Neuronal stem cell (in vitro differentiated cells): ENCODE measurements around the gene HSD3B7.
"Not testable (repeated sequence)": the region's sequence is repeated elsewhere in the genome, so short reads cannot be mapped to it uniquely, and the experiment has no call there.

Experiments used
- DNase-seq: peaks from one replicate; pipeline ENCODE4 v3.0.0-alpha.2; 2013; ENCODE audit warnings: low spot score
- H2AFZ ChIP-seq: one replicate; pipeline ENCODE4 v1.6.1; 2013; ENCODE audit warnings: mild to moderate bottlenecking, low read length, inconsistent platforms
- H2AK5ac ChIP-seq: 2 replicates; pipeline ENCODE4 v1.6.1; 2013; ENCODE audit warnings: low read depth, mild to moderate bottlenecking, inconsistent platforms, low read length, moderate library complexity, mixed read lengths
- H2BK120ac ChIP-seq: 2 replicates; pipeline ENCODE4 v1.6.1; 2013; ENCODE audit warnings: low read depth, mild to moderate bottlenecking, inconsistent platforms, low read length, moderate library complexity, mixed read lengths
- H2BK12ac ChIP-seq: one replicate; pipeline ENCODE4 v1.6.1; 2013; ENCODE audit warnings: low read length, inconsistent platforms
- H2BK15ac ChIP-seq: 2 replicates; pipeline ENCODE4 v1.6.1; 2013; ENCODE audit warnings: mild to moderate bottlenecking, low read length, inconsistent platforms, mixed read lengths
- H2BK5ac ChIP-seq: one replicate; pipeline ENCODE4 v1.6.1; 2013; ENCODE audit warnings: inconsistent platforms, mild to moderate bottlenecking, low read length, moderate library complexity
- H3K14ac ChIP-seq: one replicate; pipeline ENCODE4 v1.6.1; 2013; ENCODE audit warnings: low read length, inconsistent platforms
- H3K18ac ChIP-seq: 2 replicates; pipeline ENCODE4 v1.6.1; 2013; ENCODE audit warnings: low read length, inconsistent platforms
- H3K23ac ChIP-seq: 2 replicates; pipeline ENCODE4 v1.6.1; 2013; ENCODE audit warnings: low read depth, mild to moderate bottlenecking, mixed read lengths, low read length, inconsistent platforms; ENCODE audit not compliant: poor library complexity
- H3K27ac ChIP-seq: replicated peaks from 3 replicates; pipeline ENCODE4 v1.5.1; 2013; ENCODE audit warnings: low read length, inconsistent platforms
- H3K27me3 ChIP-seq, 3 experiments: 2 replicates each; pipeline ENCODE4 v1.6.1; 2013; ENCODE audit warnings: low read length in 3 of 3, mild to moderate bottlenecking in 2 of 3, inconsistent platforms in 1 of 3, low read depth in 1 of 3, mixed read lengths in 1 of 3, moderate library complexity in 1 of 3; ENCODE audit not compliant: control insufficient read depth in 3 of 3, insufficient read depth in 3 of 3
- H3K36me3 ChIP-seq, 2 donors: replicated peaks in 1 of 2; 2 replicates each; pipeline ENCODE4 v1.6.1; 2013; ENCODE audit warnings: low read length in 2 of 2; ENCODE audit not compliant: control insufficient read depth in 2 of 2, insufficient read depth in 2 of 2
- H3K4ac ChIP-seq: 2 replicates; pipeline ENCODE4 v1.6.1; 2013; ENCODE audit warnings: inconsistent platforms, mild to moderate bottlenecking, low read length, moderate library complexity
- H3K4me1 ChIP-seq, 2 donors: 1 replicate in 1 of 2; 2 replicates in 1 of 2; pipeline ENCODE4 v1.6.1; 2013; ENCODE audit warnings: low read length in 2 of 2, low read depth in 1 of 2; ENCODE audit not compliant: control insufficient read depth in 2 of 2, insufficient read depth in 1 of 2
- H3K4me2 ChIP-seq: one replicate; pipeline ENCODE4 v1.6.1; 2013; ENCODE audit warnings: mild to moderate bottlenecking, low read length, inconsistent platforms; ENCODE audit not compliant: insufficient read depth, poor library complexity, severe bottlenecking
- H3K4me3 ChIP-seq, 2 donors: 2 replicates each; pipeline ENCODE4 v1.5.1; 2013; ENCODE audit warnings: low read length in 2 of 2, mild to moderate bottlenecking in 2 of 2, inconsistent platforms in 1 of 2, moderate library complexity in 1 of 2
- H3K79me1 ChIP-seq: one replicate; pipeline ENCODE4 v1.6.1; 2013; ENCODE audit warnings: low read depth, mild to moderate bottlenecking, inconsistent platforms, low read length, moderate library complexity
- H3K9ac ChIP-seq: one replicate; pipeline ENCODE4 v1.6.1; 2013; ENCODE audit warnings: mild to moderate bottlenecking, low read depth, low read length, inconsistent platforms; ENCODE audit not compliant: poor library complexity
- H3K9me3 ChIP-seq, 2 donors: replicated peaks in 1 of 2; 2 replicates each; pipeline versions ENCODE3 to v1.6.1; 2013; ENCODE audit warnings: low read length in 2 of 2, mild to moderate bottlenecking in 2 of 2, inconsistent platforms in 1 of 2, low read depth in 1 of 2, mixed read lengths in 1 of 2, moderate library complexity in 1 of 2; ENCODE audit not compliant: control insufficient read depth in 2 of 2, insufficient read depth in 1 of 2
- H4K8ac ChIP-seq: one replicate; pipeline ENCODE4 v1.6.1; 2013; ENCODE audit warnings: low read depth, mild to moderate bottlenecking, inconsistent platforms, low read length, moderate library complexity
- H4K91ac ChIP-seq: one replicate; pipeline ENCODE4 v1.6.1; 2013; ENCODE audit warnings: low read length, low read depth, mild to moderate bottlenecking, inconsistent platforms; ENCODE audit not compliant: poor library complexity
- WGBS, 2 donors: extraction: QIAGEN DNeasy Blood & Tissue Kit; methylation state at CpG; one replicate each; pipeline ENCODE4 v1.1.7; 2013; ENCODE audit warnings: missing lambda C conversion rate in 2 of 2, mixed read lengths in 1 of 2; ENCODE audit not compliant: insufficient read length in 2 of 2, insufficient replicate concordance in 1 of 2; ENCODE audit errors: extremely low coverage in 2 of 2; 5-methylcytosine and 5-hydroxymethylcytosine counted together

Gene HSD3B7

GRCh38 chr16:31017756-31018155 lies 32.7 kb downstream of the HSD3B7 start:
- WGBS, 2 donors: no CpG with 5 or more reads among the region's 10 CpGs
- not testable (repeated sequence) for H2BK12ac ChIP-seq, H3K9me3 ChIP-seq, H3K27me3 ChIP-seq, H3K18ac ChIP-seq, H3K14ac ChIP-seq, H2BK5ac ChIP-seq, H3K4me2 ChIP-seq, H3K9ac ChIP-seq, H3K23ac ChIP-seq, H2BK15ac ChIP-seq, H3K4me1 ChIP-seq, H3K79me1 ChIP-seq, H2AFZ ChIP-seq, DNase-seq, H4K8ac ChIP-seq, H3K36me3 ChIP-seq, H4K91ac ChIP-seq, H3K4me3 ChIP-seq, H3K27ac ChIP-seq, H2BK120ac ChIP-seq, H2AK5ac ChIP-seq, H3K4ac ChIP-seq

DNA sequence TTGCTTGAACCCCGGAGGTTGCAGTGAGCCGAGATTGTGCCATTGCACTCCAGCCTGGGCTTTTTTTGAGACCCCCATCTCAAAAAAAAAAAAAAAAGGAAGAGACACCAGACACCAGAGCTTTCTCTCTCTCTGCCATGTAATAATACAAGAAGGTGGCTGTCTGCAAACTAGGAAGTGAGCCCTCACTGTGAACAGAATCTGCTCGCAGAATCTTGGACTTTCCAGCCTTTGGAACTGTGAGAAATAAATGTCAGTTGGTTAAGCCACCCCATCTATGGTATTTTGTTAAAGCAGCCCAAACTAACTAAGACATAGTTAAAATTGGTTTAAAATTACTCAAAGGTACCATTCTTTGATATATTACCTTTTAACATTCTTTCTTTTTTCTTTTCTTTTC lies 35.5 kb downstream of the HSD3B7 start:
- H3K18ac ChIP-seq: no peak overlapping the region
- no CpG with 5 or more reads among the region's 3 CpGs for WGBS, 2 donors
- H2BK12ac ChIP-seq: no peak overlapping the region
- no peak overlapping the region for H4K8ac ChIP-seq
- no peak overlapping the region for H3K4ac ChIP-seq
- H4K91ac ChIP-seq: no peak overlapping the region
- no peak overlapping the region for H3K23ac ChIP-seq
- no peak overlapping the region for H3K4me2 ChIP-seq
- no peak overlapping the region for H3K14ac ChIP-seq
- H2BK5ac ChIP-seq: no peak overlapping the region
- H3K4me1 ChIP-seq: no peaks in the 10 kb centered on the region
- no peak overlapping the region for H3K4me3 ChIP-seq
- H3K27ac ChIP-seq: no peak overlapping the region
- no peak overlapping the region for H2BK120ac ChIP-seq
- H3K9me3 ChIP-seq: no peaks in the 10 kb centered on the region
- no peak overlapping the region for H3K9ac ChIP-seq
- DNase-seq: no peak
- H2AFZ ChIP-seq: no peak overlapping the region
- no peaks in the 10 kb centered on the region for H3K27me3 ChIP-seq
- no peak overlapping the region for H2BK15ac ChIP-seq
- no peak overlapping the region for H2AK5ac ChIP-seq
- no peaks in the 10 kb centered on the region for H3K79me1 ChIP-seq
- no peaks in the 10 kb centered on the region for H3K36me3 ChIP-seq

DNA sequence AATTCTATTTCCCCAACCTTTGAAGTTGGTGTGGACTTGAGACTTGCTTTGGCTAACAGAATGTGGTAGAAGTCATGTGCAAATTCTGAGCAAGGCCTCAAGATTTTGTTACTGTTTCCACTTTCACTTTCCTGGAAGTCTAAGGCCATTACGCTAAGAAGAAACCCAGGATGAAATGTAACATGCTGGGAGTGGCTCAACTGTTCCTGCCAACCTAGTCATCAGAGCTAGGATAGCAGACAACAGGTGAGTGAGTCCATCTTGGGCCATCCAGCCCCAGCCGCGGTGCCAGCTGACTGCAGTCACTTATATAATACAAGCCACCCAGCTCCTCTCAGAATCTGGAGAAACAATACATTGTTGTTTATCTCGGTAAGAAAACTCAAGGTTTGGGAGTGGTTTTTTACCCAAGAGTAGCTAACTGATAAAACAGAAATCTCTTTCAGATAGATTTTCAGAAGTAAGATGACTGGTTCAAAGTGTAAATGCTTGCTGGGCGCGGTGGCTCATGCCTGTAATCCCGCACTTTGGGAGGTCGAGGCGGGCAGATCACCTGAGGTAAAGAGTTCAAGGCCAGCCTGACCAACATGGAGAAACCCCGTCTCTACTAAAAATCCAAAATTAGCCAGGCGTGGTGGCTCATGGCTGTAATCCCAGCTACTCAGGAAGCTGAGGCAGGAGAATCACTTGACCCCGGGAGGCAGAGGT lies 37.7 kb downstream of the HSD3B7 start:
- no peak overlapping the region for H3K4me2 ChIP-seq
- H2BK5ac ChIP-seq: no peak overlapping the region
- DNase-seq: no peak
- peaks cover 0 to 1% of the 10 kb centered on the region in 2 donors for H3K4me1 ChIP-seq
- H4K91ac ChIP-seq: no peak overlapping the region
- no peak overlapping the region for H3K23ac ChIP-seq
- H2BK120ac ChIP-seq: no peak overlapping the region
- WGBS, 2 donors: no CpG with 5 or more reads among the region's 12 CpGs
- no peak overlapping the region for H3K27ac ChIP-seq
- no peak overlapping the region for H2AK5ac ChIP-seq
- H3K9me3 ChIP-seq: no peaks in the 10 kb centered on the region
- no peak overlapping the region for H3K4ac ChIP-seq
- H3K36me3 ChIP-seq: no peaks in the 10 kb centered on the region
- H2AFZ ChIP-seq: no peak overlapping the region
- no peak overlapping the region for H3K4me3 ChIP-seq
- no peaks in the 10 kb centered on the region for H3K79me1 ChIP-seq
- no peak overlapping the region for H2BK15ac ChIP-seq
- no peak overlapping the region for H4K8ac ChIP-seq
- no peak overlapping the region for H3K18ac ChIP-seq
- H2BK12ac ChIP-seq: no peak overlapping the region
- no peak overlapping the region for H3K9ac ChIP-seq
- no peaks in the 10 kb centered on the region for H3K27me3 ChIP-seq
- no peak overlapping the region for H3K14ac ChIP-seq

DNA sequence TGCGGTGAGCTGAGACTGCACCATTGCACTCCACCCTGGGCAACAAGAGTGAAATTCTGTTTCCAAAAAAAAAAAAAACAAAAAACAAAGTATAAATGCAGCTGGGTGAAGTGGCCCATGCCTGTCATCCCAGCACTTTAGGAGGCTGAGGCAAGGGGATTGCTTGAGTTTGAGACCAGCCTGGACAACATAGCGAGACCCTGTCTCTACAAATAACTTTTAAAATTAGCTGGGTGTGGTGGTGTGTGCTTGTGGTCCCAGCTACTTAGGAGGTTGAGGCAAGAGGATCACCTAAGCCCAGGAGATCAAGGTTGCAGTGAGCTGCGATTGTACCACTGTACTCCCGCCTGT lies 38.2 kb downstream of the HSD3B7 start:
- Histone ChIP-seq H3K79me1 (no peaks in the 10 kb centered on the region), H2BK15ac (no peak overlapping the region), H2AFZ (no peak overlapping the region), H3K23ac (no peak overlapping the region), H3K14ac (no peak overlapping the region), H4K91ac (no peak overlapping the region), H2AK5ac (no peak overlapping the region), H3K4me1 (peaks cover 0 to 1% of the 10 kb centered on the region in 2 donors), H2BK5ac (no peak overlapping the region), H3K36me3 (no peaks in the 10 kb centered on the region), H4K8ac (no peak overlapping the region), H2BK12ac (no peak overlapping the region), H3K27ac (no peak overlapping the region), H3K4me3 (no peak overlapping the region), H3K9me3 (no peaks in the 10 kb centered on the region), H2BK120ac (no peak overlapping the region), H3K4me2 (no peak overlapping the region), H3K9ac (no peak overlapping the region), H3K4ac (no peak overlapping the region), H3K27me3 (no peaks in the 10 kb centered on the region), H3K18ac (no peak overlapping the region)
- no CpG with 5 or more reads among the region's 4 CpGs for WGBS, 2 donors
- no peak for DNase-seq
